HepG2 (cell line): ENCODE results near the gene LBX2. TPM values are rescaled to one million over a fixed set of nuclear protein-coding genes. Genes with fewer than 3 reads are reported as not detected.

Experiments used
- FOXO1 ChIP-seq: sonication (generic); formaldehyde crosslinking; IDR thresholded peaks from 2 replicates; pipeline ENCODE4 v1.4.0; 2020; ENCODE audit warnings: missing genetic modification reagents
- JUND ChIP-seq: sonication (generic); formaldehyde crosslinking; IDR thresholded peaks from 2 replicates; pipeline ENCODE4 v1.8.0; 2022; ENCODE audit warnings: mild to moderate bottlenecking, missing genetic modification reagents
- KIAA2018 ChIP-seq: sonication (generic); formaldehyde crosslinking; IDR thresholded peaks from 2 replicates; pipeline ENCODE4 v1.5.0; 2020; ENCODE audit warnings: mild to moderate bottlenecking, missing genetic modification reagents, borderline replicate concordance
- NR2F6 ChIP-seq, 2 experiments: IDR thresholded peaks; 2 replicates each; pipeline ENCODE4 v1.6.1; 2016; ENCODE audit warnings: antibody characterized with exemption in 1 of 2, mild to moderate bottlenecking in 1 of 2
- PCBP2 ChIP-seq: fragments of 200-400 bp; formaldehyde crosslinking; optimal IDR thresholded peaks from 2 replicates; pipeline ENCODE3; 2018; ENCODE audit warnings: low read length, low read depth; ENCODE audit not compliant: poor library complexity, severe bottlenecking
- PRMT3 ChIP-seq: sonication (generic); formaldehyde crosslinking; IDR thresholded peaks from 2 replicates; pipeline ENCODE4 v1.8.1; 2022; ENCODE audit warnings: low read depth, mild to moderate bottlenecking, moderate library complexity, missing genetic modification reagents, borderline replicate concordance
- RFX5 ChIP-seq: IDR thresholded peaks from 2 replicates; pipeline ENCODE4 v1.6.1; 2011; ENCODE audit warnings: low read depth, low read length, improper control_type of control experiment
- RNF2 ChIP-seq: fragments of 450-650 bp; conservative IDR thresholded peaks from 2 replicates; pipeline ENCODE4 v1.6.1; 2016; ENCODE audit warnings: low read depth
- RXRA ChIP-seq: sonication (generic); formaldehyde crosslinking; IDR thresholded peaks from 2 replicates; pipeline ENCODE4 v1.5.1; 2020; ENCODE audit warnings: missing genetic modification reagents
- SIN3A ChIP-seq: IDR thresholded peaks from 2 replicates; pipeline ENCODE4 v1.6.1; 2011; ENCODE audit warnings: low read depth, mild to moderate bottlenecking, control low read depth, low read length, borderline replicate concordance
- SNAI1 ChIP-seq: sonication (generic); formaldehyde crosslinking; IDR thresholded peaks from 2 replicates; pipeline ENCODE4 v1.5.0; 2020; ENCODE audit warnings: mild to moderate bottlenecking, missing genetic modification reagents, borderline replicate concordance
- U2AF1 ChIP-seq: fragments of 200-400 bp; formaldehyde crosslinking; optimal IDR thresholded peaks from 2 replicates; pipeline ENCODE3; 2017; ENCODE audit warnings: mild to moderate bottlenecking, low read depth, low read length
- USF2 ChIP-seq, 2 experiments: sonication (generic) in 1 of 2; formaldehyde crosslinking in 1 of 2; IDR thresholded peaks; 2 replicates each; pipeline versions ENCODE4 v1.5.1 to v1.6.1; 2011 to 2020; ENCODE audit warnings: borderline replicate concordance in 1 of 2, low read depth in 1 of 2, low read length in 1 of 2, mild to moderate bottlenecking in 1 of 2, missing genetic modification reagents in 1 of 2, moderate library complexity in 1 of 2
- YY1 ChIP-seq: IDR thresholded peaks from 2 replicates; pipeline ENCODE4 v1.6.1; 2011; ENCODE audit warnings: low read length, low read depth, moderate library complexity, mild to moderate bottlenecking; ENCODE audit not compliant: insufficient read depth, insufficient replicate concordance
- ZFP41 ChIP-seq: sonication (generic); formaldehyde crosslinking; IDR thresholded peaks from 2 replicates; pipeline ENCODE4 v1.4.0; 2020; ENCODE audit warnings: mild to moderate bottlenecking, missing genetic modification reagents, borderline replicate concordance
- ZNF343 ChIP-seq: sonication (generic); formaldehyde crosslinking; IDR thresholded peaks from 2 replicates; pipeline ENCODE4 v1.4.0; 2020; ENCODE audit warnings: mild to moderate bottlenecking, missing genetic modification reagents
- ZNF431 ChIP-seq: sonication (generic); formaldehyde crosslinking; IDR thresholded peaks from 2 replicates; pipeline ENCODE4 v1.9.0; 2022; ENCODE audit warnings: missing genetic modification reagents, low read depth, mild to moderate bottlenecking, borderline replicate concordance
- ZNF615 ChIP-seq: sonication (generic); formaldehyde crosslinking; IDR thresholded peaks from 2 replicates; pipeline ENCODE4 v1.5.0; 2020; ENCODE audit warnings: mild to moderate bottlenecking, missing genetic modification reagents, borderline replicate concordance
- polyA plus RNA-seq, 8 experiments: library from polyadenylated mRNA; depleted of rRNA in 3 of 8; stranded (reverse) in 7 of 8; unstranded in 1 of 8; fragments of >200 nt; fragmentation: Illumina TruSeq in 4 of 8; extraction: Trizol in 4 of 8; gene quantifications; 2 replicates each; pipeline versions ENCODE4 v1.2.1 to v1.2.3, GENCODE V29; 2011 to 2016; ENCODE audit warnings: low read depth in 4 of 8, missing spikeins in 1 of 8, mixed read lengths in 1 of 8; ENCODE audit not compliant: insufficient read depth in 1 of 8
- total RNA-seq, 5 experiments: library from RNA; depleted of rRNA; stranded (reverse); fragments of >200 nt; fragmentation: Illumina TruSeq; extraction: Trizol; gene quantifications; 2 replicates each; pipeline ENCODE4 v1.2.3, GENCODE V29; 2016; ENCODE audit warnings: low read depth in 1 of 5

LBX2 gene
- total and polyA plus RNA-seq, 2 of the 13 experiments (the other 11 are each of a cell fraction or from before 2014, with no cell fraction given) = 6.4 to 8.1 TPM

GRCh38 chr2:74472086-74472944 is 27.1 kb downstream of the LBX2 start, which contains the start of gene MRPL53 (continued):
- TF ChIP-seq SNAI1 (peak; percentile 22; the same call in 1 of the 2 replicates), PCBP2 (no peak), KIAA2018 (CRISPR knock-in tag) (peak; percentile 66; the same call in 1 of the 2 replicates), JUND (CRISPR knock-in tag) (no peak), PRMT3 (CRISPR knock-in tag) (peak; percentile 99), YY1 (peak; percentile 96), SIN3A (peak; percentile 88), FOXO1 (CRISPR knock-in tag) (peak; percentile 85; the same call in 1 of the 2 replicates), RFX5 (no peak), ZFP41 (CRISPR knock-in tag) (peak; percentile 96; the same call in 1 of the 2 replicates), ZNF431 (CRISPR knock-in tag) (peak; percentile 87), ZNF343 (CRISPR knock-in tag) (peak; percentile 81; the same call in 1 of the 2 replicates), ZNF615 (peak; percentile 96), NR2F6 (IDR thresholded peaks at IDR 0.05) (no peak; the same call in 1 of the 2 replicates), NR2F6 (CRISPR knock-in tag; IDR thresholded peaks at IDR 0.05) (peak; percentile 81), RXRA (peak; percentile 90), USF2 (IDR thresholded peaks at IDR 0.05; ENCODE audit: low read depth, low read length) (no peak), USF2 (CRISPR knock-in tag; IDR thresholded peaks at IDR 0.05; ENCODE audit: borderline replicate concordance) (no peak; the same call in 1 of the 2 replicates), RNF2 (peak; percentile 61; the same call in 1 of the 2 replicates), U2AF1 (peak; percentile 93)
